ENCODE results near the gene ABCA5. TPM values are rescaled to one million over a fixed set of nuclear protein-coding genes. Genes with fewer than 3 reads are reported as not detected.
A peak's percentile ranks its signal among the peaks of the same experiment; 100 is the strongest.

Gene ABCA5, protein sequence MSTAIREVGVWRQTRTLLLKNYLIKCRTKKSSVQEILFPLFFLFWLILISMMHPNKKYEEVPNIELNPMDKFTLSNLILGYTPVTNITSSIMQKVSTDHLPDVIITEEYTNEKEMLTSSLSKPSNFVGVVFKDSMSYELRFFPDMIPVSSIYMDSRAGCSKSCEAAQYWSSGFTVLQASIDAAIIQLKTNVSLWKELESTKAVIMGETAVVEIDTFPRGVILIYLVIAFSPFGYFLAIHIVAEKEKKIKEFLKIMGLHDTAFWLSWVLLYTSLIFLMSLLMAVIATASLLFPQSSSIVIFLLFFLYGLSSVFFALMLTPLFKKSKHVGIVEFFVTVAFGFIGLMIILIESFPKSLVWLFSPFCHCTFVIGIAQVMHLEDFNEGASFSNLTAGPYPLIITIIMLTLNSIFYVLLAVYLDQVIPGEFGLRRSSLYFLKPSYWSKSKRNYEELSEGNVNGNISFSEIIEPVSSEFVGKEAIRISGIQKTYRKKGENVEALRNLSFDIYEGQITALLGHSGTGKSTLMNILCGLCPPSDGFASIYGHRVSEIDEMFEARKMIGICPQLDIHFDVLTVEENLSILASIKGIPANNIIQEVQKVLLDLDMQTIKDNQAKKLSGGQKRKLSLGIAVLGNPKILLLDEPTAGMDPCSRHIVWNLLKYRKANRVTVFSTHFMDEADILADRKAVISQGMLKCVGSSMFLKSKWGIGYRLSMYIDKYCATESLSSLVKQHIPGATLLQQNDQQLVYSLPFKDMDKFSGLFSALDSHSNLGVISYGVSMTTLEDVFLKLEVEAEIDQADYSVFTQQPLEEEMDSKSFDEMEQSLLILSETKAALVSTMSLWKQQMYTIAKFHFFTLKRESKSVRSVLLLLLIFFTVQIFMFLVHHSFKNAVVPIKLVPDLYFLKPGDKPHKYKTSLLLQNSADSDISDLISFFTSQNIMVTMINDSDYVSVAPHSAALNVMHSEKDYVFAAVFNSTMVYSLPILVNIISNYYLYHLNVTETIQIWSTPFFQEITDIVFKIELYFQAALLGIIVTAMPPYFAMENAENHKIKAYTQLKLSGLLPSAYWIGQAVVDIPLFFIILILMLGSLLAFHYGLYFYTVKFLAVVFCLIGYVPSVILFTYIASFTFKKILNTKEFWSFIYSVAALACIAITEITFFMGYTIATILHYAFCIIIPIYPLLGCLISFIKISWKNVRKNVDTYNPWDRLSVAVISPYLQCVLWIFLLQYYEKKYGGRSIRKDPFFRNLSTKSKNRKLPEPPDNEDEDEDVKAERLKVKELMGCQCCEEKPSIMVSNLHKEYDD (N-terminal part only)
- 10 to 100 TPM; 36.4 to 40.0 TPM for total RNA-seq
- 1 to 10 TPM; 6.0 to 6.6 (median 6.3) TPM for polyA plus RNA-seq
- 31.8 to 89.4 (median 52.3) reads per million in 6 experiments for total RNA-seq

- no peaks in the 10 kb centered on the region for H3K9me3 Mint-ChIP-seq
- peak; percentile 77 to 93 (median 87) for DNase-seq
- no peaks in the 10 kb centered on the region for H3K36me3 Mint-ChIP-seq
- ATAC-seq: peak; percentile 90 to 91
- H3K27ac Mint-ChIP-seq: peak within 1 kb of the TSS; percentile 96 to 99 (median 98)
- H3K4me1 Mint-ChIP-seq: peaks cover 16 to 43% (median 29%) of the 10 kb centered on the region in 4 donors
- POLR2A ChIA-PET: interaction anchor here (0.5 to 3.2 kb wide), 9 partner anchors 9 to 1804 kb away, joined by 3 to 20 read pairs (median 4); partner anchors contain the start of genes MAP2K6 and PRKAR1A
- H3K27me3 Mint-ChIP-seq: peaks cover 0 to 12% (median 0%) of the 10 kb centered on the region in 5 donors
- H3K4me3 Mint-ChIP-seq: peak within 1 kb of the TSS; percentile 95 to 100 (median 97)
These were observed at the start of gene ABCA5 for GRCh38 chr17:69327060-69327831. Gene ABCA5, minus strand, starts transcription at chr17:69327133. Its CDS starts 12,718 bp downstream, at chr17:69314415.

DNA sequence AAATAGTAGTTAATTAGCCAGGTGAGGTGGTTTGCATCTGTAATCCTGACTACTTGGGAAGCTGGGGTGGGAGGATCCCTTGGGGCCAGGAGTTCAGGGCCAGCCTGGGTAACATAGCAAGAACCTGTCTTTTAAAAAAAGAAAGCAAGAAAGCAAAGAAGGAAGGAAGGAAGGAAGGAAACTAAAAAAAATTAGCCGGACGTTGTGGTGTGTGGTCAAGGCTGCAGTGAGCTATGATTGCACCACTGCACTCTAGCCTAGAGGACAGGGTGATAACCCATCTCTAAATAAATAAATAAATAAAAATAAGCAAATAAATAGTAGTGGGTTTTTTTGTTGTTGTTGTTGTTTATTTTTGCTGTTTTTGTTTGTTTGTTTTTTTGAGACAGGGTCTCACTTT, 48.3 kb upstream of the ABCA5 start:
- peaks cover 0 to 8% (median 4%) of the 10 kb centered on the region in 4 donors for H3K4me1 Mint-ChIP-seq
- peaks cover 0 to 16% (median 2%) of the 10 kb centered on the region in 5 donors for H3K27me3 Mint-ChIP-seq
- no peaks in the 10 kb centered on the region for H3K36me3 Mint-ChIP-seq
- peak overlapping the region in 1 of 10 donors; percentile 65 for H3K27ac Mint-ChIP-seq
- H3K9me3 Mint-ChIP-seq: no peaks in the 10 kb centered on the region
- POLR2A ChIA-PET: no interaction called here
- H3K4me3 Mint-ChIP-seq: peak overlapping the region in 1 of 10 donors; percentile 54
- no peak for ATAC-seq
- DNase-seq: no peak

DNA sequence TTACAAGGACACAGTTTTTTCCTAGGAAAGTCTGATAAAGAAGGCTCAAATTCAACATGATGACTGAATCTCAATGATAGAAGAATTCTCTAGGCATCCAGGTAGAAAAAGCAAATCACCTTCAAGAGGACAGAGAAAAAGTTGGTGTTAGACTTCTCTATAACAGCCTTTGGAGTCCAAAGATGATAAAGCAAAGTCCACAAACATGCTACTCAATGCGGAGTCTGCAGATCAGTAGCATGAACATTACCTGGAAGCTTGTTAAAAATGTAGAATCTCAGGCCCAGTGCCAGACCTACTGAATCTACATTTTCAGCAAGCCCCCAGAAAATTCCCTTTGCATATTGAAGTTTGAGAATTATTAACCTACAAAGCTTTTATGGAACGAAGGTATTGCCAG, 46.1 kb upstream of the ABCA5 start:
- DNase-seq: no peak
- Mint-ChIP-seq H3K36me3 (no peaks in the 10 kb centered on the region), H3K4me1 (peaks cover 0 to 8% (median 4%) of the 10 kb centered on the region in 4 donors), H3K9me3 (no peaks in the 10 kb centered on the region), H3K27me3 (peaks cover 5 to 37% (median 14%) of the 10 kb centered on the region in 5 donors), H3K4me3 (no peak overlapping the region), H3K27ac (no peak overlapping the region)
- ATAC-seq: no peak
- POLR2A ChIA-PET: no interaction called here

DNA sequence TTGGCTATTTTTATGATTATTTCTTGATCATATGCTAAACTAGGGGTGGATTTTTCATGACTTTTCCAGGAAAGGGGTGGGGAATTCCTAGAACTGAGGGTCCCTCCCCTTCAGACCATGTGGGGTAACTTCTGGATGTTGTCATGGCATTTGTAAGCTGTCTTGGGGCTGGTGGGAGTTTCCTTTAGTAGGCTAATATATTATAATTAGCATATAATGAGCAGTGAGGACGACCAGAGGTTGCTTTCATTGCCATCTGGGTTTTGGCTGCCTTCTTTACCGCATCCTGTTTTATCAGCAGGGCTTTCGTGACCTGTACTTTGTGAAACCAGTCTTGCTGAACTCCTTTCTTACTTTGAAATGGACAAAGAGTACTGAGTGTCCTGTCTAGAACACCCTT, 40.4 kb upstream of the ABCA5 start:
- Mint-ChIP-seq H3K36me3 (no peaks in the 10 kb centered on the region), H3K9me3 (no peaks in the 10 kb centered on the region), H3K4me3 (no peak overlapping the region), H3K27me3 (peaks cover 6 to 37% (median 18%) of the 10 kb centered on the region in 5 donors), H3K27ac (no peak overlapping the region), H3K4me1 (no peaks in the 10 kb centered on the region)
- DNase-seq (no peak), ATAC-seq (no peak)
- POLR2A ChIA-PET: no interaction called here

- Mint-ChIP-seq H3K9me3 (peaks cover 0 to 2% (median 0%) of the 10 kb centered on the region in 9 donors), H3K27ac (no peak overlapping the region), H3K36me3 (no peaks in the 10 kb centered on the region), H3K4me3 (no peak overlapping the region), H3K27me3 (peaks cover 2 to 14% (median 6%) of the 10 kb centered on the region in 5 donors), H3K4me1 (peaks cover 0 to 2% (median 1%) of the 10 kb centered on the region in 4 donors)
- no peak for DNase-seq
- no peak for ATAC-seq
- POLR2A ChIA-PET: no interaction called here
These were observed 36.7 kb upstream of the ABCA5 start for GRCh38 chr17:69363488-69364210.

DNA sequence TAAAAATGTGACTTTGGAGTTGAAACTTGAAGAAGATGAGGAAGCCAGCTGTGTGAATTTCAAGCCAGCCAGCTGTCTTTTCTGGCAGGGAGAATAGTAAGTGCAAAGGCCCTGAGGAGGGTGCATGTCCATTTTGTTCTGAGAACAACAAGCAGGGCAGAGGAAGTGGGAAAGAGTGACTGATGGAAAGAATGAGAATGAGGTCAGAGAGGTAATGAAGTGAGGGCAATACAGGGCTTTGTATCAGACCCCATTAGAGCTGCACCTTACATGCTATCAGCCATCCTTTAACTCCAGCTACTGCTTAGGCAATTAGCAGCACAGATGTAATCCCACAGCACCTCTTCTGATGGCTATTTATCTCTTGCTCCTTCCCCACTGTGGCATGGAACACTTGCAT, 34.2 kb upstream of the ABCA5 start:
- H3K4me1 Mint-ChIP-seq: peaks cover 0 to 6% (median 1%) of the 10 kb centered on the region in 4 donors
- DNase-seq (no peak), ATAC-seq (no peak)
- H3K27ac Mint-ChIP-seq: peak overlapping the region in 1 of 10 donors; percentile 79
- no peaks in the 10 kb centered on the region for H3K36me3 Mint-ChIP-seq
- POLR2A ChIA-PET: no interaction called here
- peaks cover 0 to under 1% (median 0%) of the 10 kb centered on the region in 5 donors for H3K27me3 Mint-ChIP-seq
- peaks cover 0 to 2% (median 0%) of the 10 kb centered on the region in 9 donors for H3K9me3 Mint-ChIP-seq
- H3K4me3 Mint-ChIP-seq: no peak overlapping the region

GRCh38 chr17:69358688-69359596, 32.0 kb upstream of the ABCA5 start:
- Mint-ChIP-seq H3K4me1 (peaks cover 0 to 6% (median 1%) of the 10 kb centered on the region in 4 donors), H3K9me3 (peaks cover 0 to 2% (median 0%) of the 10 kb centered on the region in 9 donors), H3K27me3 (peaks cover 0 to 7% (median 2%) of the 10 kb centered on the region in 5 donors), H3K36me3 (no peaks in the 10 kb centered on the region), H3K27ac (peak overlapping the region in 2 of 10 donors; percentile 1 to 5), H3K4me3 (no peak overlapping the region)
- POLR2A ChIA-PET: no interaction called here
- peak in 6 of 10 donors; percentile 2 to 41 (median 16) for DNase-seq
- ATAC-seq: peak; percentile 48 to 53

DNA sequence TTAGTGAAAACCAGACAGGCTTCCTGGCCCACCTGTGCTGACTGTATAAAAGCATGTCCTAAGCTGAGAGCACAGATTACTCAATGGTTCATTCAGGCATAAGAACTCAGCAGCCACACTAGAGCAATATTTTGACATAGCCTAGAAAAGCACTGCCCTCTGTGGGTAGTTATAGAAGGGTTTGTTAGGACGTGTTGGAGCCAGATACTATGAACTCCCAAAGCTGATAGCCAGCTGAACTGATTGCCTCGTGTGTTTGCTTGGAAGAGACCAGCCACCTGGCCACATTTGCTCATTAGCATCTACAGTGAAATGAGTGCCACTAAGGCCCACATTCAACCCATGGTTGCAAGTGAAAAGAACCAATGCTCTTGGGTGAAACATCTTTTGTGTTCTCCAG, 30.8 kb upstream of the ABCA5 start:
- no peak for DNase-seq
- Mint-ChIP-seq H3K4me1 (peaks cover 0 to 6% (median 1%) of the 10 kb centered on the region in 4 donors), H3K9me3 (peaks cover 0 to 2% (median 0%) of the 10 kb centered on the region in 9 donors), H3K36me3 (no peaks in the 10 kb centered on the region), H3K27ac (no peak overlapping the region), H3K27me3 (peaks cover 0 to 10% (median 2%) of the 10 kb centered on the region in 5 donors), H3K4me3 (no peak overlapping the region)
- ATAC-seq: no peak
- POLR2A ChIA-PET: no interaction called here

- H3K9me3 Mint-ChIP-seq: no peaks in the 10 kb centered on the region
- H3K27ac Mint-ChIP-seq: peak overlapping the region in 1 of 10 donors; percentile 41
- POLR2A ChIA-PET: no interaction called here
- peaks cover 0 to 4% (median under 1%) of the 10 kb centered on the region in 4 donors for H3K4me1 Mint-ChIP-seq
- no peaks in the 10 kb centered on the region for H3K36me3 Mint-ChIP-seq
- no peak overlapping the region for H3K4me3 Mint-ChIP-seq
- DNase-seq: no peak
- H3K27me3 Mint-ChIP-seq: peaks cover 0 to 10% (median 2%) of the 10 kb centered on the region in 5 donors
- ATAC-seq: no peak
These were observed 29.7 kb upstream of the ABCA5 start for GRCh38 chr17:69356625-69357024.

- Mint-ChIP-seq H3K4me1 (no peaks in the 10 kb centered on the region), H3K27ac (no peak overlapping the region), H3K4me3 (no peak overlapping the region), H3K27me3 (peaks cover 9 to 27% (median 13%) of the 10 kb centered on the region in 5 donors), H3K9me3 (no peaks in the 10 kb centered on the region), H3K36me3 (no peaks in the 10 kb centered on the region)
- DNase-seq (no peak), ATAC-seq (no peak)
- POLR2A ChIA-PET: no interaction called here
These were observed 24.0 kb upstream of the ABCA5 start for GRCh38 chr17:69350911-69351310.

Data from naive thymus-derived CD8-positive, alpha-beta T cell (primary cell).